A549 treated with CpdA at 1 μM for 4 hours (cell line): ENCODE data around the gene SUPT20HL1. TPM values are rescaled to one million over a fixed set of nuclear protein-coding genes. Genes with fewer than 3 reads are reported as not detected.

ENCODE experiments used
- total RNA-seq: library from RNA; stranded (reverse); fragments of 200-300 nt; extraction: Qiagen RNA extraction; gene quantifications from 5 replicates; pipeline ENCODE4 v1.2.3, GENCODE V29; 2022; ENCODE audit warnings: low read depth

Gene SUPT20HL1
- total RNA-seq = not detected in 5 replicates

GRCh38 chrX:24360272-24360671, at the start of gene SUPT20HL1:
Gene SUPT20HL1 (plus strand): TSS chrX:24360639. CDS start chrX:24362761, 2,122 bp downstream.

DNA sequence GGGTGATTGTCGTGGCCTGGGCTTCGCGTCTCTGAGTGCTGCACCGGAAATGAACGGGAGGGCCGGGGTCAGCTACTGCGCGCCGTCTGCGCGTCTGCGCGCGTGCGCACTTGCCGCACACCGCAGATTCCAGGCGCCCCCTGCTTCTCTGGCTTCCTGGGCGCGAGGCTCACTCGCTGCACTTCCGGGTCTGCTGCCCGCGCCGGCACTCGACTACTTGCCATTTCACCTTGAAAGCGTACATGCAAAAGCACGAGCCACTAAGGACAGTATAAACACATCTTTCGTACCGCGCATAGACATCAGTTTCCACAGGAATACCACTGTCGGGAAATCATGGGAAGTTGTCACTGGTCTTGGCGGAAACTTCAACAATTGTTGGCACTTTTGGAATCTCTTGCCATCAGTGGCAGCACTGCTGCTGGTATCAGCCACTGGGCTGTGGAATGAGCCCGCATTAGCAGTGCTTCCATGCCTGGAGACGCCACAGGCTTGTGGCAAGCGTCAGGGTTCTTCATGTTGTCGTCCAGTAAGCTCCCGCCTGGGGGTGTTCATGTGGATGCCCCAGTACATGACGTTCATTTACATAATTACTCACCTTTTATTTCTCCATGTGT, 46.3 kb upstream of the SUPT20HL1 start, which contains the start of gene SUPT20HL2:
SUPT20HL2 (minus strand) TSS at position 51 of the 617 bp plus-strand sequence. CDS start 754 bp downstream, outside the sequence.

Other genes starting within 250 kb of the SUPT20HL1 start
- gene ZFX, start 210.9 kb upstream of the SUPT20HL1 start, total RNA-seq = 8.7 to 12.4 TPM (median 10.0 TPM) in 5 replicates
- gene SUPT20HL2, start 46.6 kb upstream of the SUPT20HL1 start, total RNA-seq = not detected in 5 replicates
- gene PDK3, start 104.6 kb downstream of the SUPT20HL1 start, total RNA-seq = 5.8 to 6.5 TPM (median 6.3 TPM) in 5 replicates